ENCODE measurements around the gene RPS6KB2.
"Not testable (repeated sequence)": the region's sequence is repeated elsewhere in the genome, so short reads cannot be mapped to it uniquely, and the experiment has no call there.

The RPS6KB2 gene

GRCh38 chr11:67477344-67478050 is 49.2 kb downstream of the RPS6KB2 start:
- H3K27ac Mint-ChIP-seq; H3K4me1 Mint-ChIP-seq (ENCODE audit: low read depth); H3K9me3 Mint-ChIP-seq; H3K36me3 Mint-ChIP-seq (ENCODE audit: low read depth); intact Hi-C loops (cut with micrococcal nuclease); H3K4me3 Mint-ChIP-seq: not testable (repeated sequence)
- H3K27me3 Mint-ChIP-seq, result peaks cover 16% of the 10 kb centered on the region

- intact Hi-C loops (cut with micrococcal nuclease), result loop anchor here (2.0 kb wide), 1 partner anchor 14 kb away; the partner anchor contains the start of gene TMEM134
- peaks cover 8% of the 10 kb centered on the region for H3K27me3 Mint-ChIP-seq
- H3K4me3 Mint-ChIP-seq, result peak overlapping the region; percentile 91
- peak overlapping the region; percentile 96 for H3K27ac Mint-ChIP-seq
- peaks cover 35% of the 10 kb centered on the region for H3K36me3 Mint-ChIP-seq (ENCODE audit: low read depth)
- peaks cover 43% of the 10 kb centered on the region for H3K4me1 Mint-ChIP-seq (ENCODE audit: low read depth)
- H3K9me3 Mint-ChIP-seq, result no peaks in the 10 kb centered on the region
These were observed 54.1 kb downstream of the RPS6KB2 start for GRCh38 chr11:67482275-67482826.

DNA sequence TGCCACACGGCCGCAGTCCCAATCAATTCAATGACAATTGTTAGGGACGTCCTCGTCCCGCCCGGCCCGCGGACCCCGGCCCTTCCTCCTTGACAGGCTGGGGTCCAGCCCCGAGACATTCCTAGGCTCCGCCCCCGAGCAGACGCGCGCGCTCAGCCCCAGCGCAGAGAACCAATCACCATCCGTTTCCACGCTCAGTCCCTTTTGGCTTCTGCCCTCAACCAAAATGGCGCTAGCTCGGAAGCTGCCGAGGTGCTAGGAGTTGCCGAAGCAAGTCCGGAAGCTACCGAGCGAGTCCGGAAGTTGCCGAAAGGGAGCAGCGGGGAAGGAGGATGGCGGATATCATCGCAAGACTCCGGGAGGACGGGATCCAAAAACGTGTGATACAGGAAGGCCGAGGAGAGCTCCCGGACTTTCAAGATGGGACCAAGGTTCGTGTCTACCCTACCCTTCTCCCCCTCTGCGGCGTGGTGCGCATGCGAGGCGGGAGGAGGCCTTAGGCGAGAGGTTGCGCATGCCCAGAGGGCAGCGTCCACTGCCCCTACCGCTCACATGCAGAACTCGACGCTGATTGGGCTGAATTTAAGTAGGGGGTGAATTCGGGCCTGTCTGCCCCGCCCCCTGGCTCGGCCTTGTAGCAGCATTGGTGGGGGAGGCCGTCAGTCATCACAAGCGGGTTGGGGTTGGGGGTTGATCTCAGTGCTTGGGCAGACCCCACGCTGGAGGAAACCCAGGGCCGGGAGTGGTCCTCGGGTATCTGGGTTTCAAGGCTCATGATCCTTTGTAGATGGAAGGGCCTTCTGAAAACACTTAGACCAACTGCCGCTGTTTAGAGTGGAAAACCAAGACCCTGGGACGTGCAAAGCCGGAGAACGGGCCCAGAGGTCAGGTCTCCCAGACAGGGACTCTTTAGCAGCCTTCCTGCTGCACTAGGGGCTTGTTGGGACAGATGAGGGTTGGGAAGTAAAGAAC is 54.8 kb downstream of the RPS6KB2 start, which contains the start of gene AIP:
Gene AIP, plus strand, starts transcription at position 200 of the 972 bp plus-strand sequence. Its CDS starts 133 bp downstream, at position 333.
- Mint-ChIP-seq H3K27me3 (peaks cover 3% of the 10 kb centered on the region), H3K4me3 (peak within 1 kb of the TSS; percentile 91), H3K4me1 (ENCODE audit: low read depth) (peaks cover 47% of the 10 kb centered on the region), H3K36me3 (ENCODE audit: low read depth) (peaks cover 42% of the 10 kb centered on the region), H3K27ac (peak within 1 kb of the TSS; percentile 96), H3K9me3 (no peaks in the 10 kb centered on the region)
- intact Hi-C loops (cut with micrococcal nuclease), result loop anchor here (1.0 to 2.0 kb wide), 3 partner anchors 14 to 40 kb away; partner anchors contain the start of genes CORO1B and TMEM134

GRCh38 chr11:67483831-67484665 is 55.8 kb downstream of the RPS6KB2 start:
- Mint-ChIP-seq H3K27ac (peak overlapping the region; percentile 96), H3K9me3 (no peaks in the 10 kb centered on the region), H3K36me3 (ENCODE audit: low read depth) (peaks cover 52% of the 10 kb centered on the region), H3K27me3 (no peaks in the 10 kb centered on the region), H3K4me1 (ENCODE audit: low read depth) (peaks cover 48% of the 10 kb centered on the region), H3K4me3 (peak overlapping the region; percentile 91)
- intact Hi-C loops (cut with micrococcal nuclease), result loop anchor here (1.0 to 2.0 kb wide), 3 partner anchors 15 to 41 kb away; partner anchors contain the start of genes CORO1B and TMEM134

DNA sequence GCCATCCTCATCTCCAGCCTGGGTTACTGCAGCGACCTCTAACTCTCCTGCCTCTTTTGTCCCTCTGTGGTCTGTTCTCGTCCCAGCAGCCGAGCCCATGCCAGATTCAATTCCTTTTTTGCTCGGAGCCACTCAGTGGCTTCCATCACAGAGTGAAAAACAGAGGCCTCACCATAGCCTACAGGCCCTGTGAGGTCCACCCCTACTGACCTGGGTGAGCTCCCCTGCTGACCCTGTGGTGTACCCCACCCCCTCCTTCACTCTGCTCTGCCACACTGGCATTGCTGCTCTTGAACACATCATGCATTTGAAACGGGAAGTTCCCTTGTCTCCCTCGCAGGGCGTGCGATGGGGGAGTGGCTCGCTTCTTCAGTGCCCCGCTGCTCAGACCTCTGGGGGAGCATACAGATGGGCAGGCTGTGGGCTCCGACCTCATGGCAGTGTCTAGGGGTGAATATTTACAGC is 56.6 kb downstream of the RPS6KB2 start:
- intact Hi-C loops (cut with micrococcal nuclease), result no loop called here
- no peaks in the 10 kb centered on the region for H3K27me3 Mint-ChIP-seq
- H3K36me3 Mint-ChIP-seq (ENCODE audit: low read depth), result peaks cover 60% of the 10 kb centered on the region
- peak overlapping the region; percentile 74 for H3K4me3 Mint-ChIP-seq
- peak overlapping the region; percentile 89 for H3K27ac Mint-ChIP-seq
- no peaks in the 10 kb centered on the region for H3K9me3 Mint-ChIP-seq
- peaks cover 48% of the 10 kb centered on the region for H3K4me1 Mint-ChIP-seq (ENCODE audit: low read depth)
